ENCODE results near the gene NPEPPS. TPM values are rescaled to one million over a fixed set of nuclear protein-coding genes. Genes with fewer than 3 reads are reported as not detected.

Gene NPEPPS
- total and polyA plus RNA-seq, 7 donors = 42.8 to 164 (median 89.2) TPM

DNA sequence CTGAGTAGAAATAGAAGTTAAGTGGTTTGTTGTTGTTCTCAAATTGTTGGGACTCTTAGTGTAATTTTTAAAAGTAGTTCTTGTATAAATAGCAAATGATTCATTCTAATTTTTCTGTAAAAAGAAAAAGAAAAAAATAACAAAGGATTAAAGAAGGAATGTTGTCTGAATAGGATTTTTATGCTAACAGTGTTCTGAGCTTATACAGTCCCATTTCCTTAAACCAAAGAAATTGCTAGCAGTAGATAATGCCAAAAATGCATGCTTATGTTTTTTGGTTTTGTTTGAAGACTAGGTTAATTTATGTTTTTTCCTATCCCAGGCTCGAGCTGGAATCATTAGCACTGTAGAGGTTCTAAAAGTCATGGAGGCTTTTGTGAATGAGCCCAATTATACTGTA is 74.1 kb downstream of the NPEPPS start:
- H3K36me3 ChIP-seq = peaks cover 10 to 82% (median 31%) of the 10 kb centered on the region in 4 donors
- no peak overlapping the region for H3K4me3 ChIP-seq
- H3K9me3 ChIP-seq = no peaks in the 10 kb centered on the region
- intact Hi-C loops (cut with DNase I) = no loop called here
- DNase-seq = no peak
- peak overlapping the region in 1 of 4 donors; percentile 25 for H3K27ac ChIP-seq
- H3K27me3 ChIP-seq = no peaks in the 10 kb centered on the region
- TF ChIP-seq CTCF (IDR thresholded peaks at IDR 0.05) = no peak
- peaks cover 0 to 7% (median 4%) of the 10 kb centered on the region in 4 donors for H3K4me1 ChIP-seq
- 62 to 74% methylated on average over 1 of the region's 1 CpG for WGBS, 2 donors

- Histone ChIP-seq H3K27me3 (no peaks in the 10 kb centered on the region), H3K9me3 (no peaks in the 10 kb centered on the region), H3K27ac (no peak overlapping the region), H3K4me1 (peaks cover 0 to 7% (median 4%) of the 10 kb centered on the region in 4 donors), H3K4me3 (no peak overlapping the region), H3K36me3 (peaks cover 0 to 63% (median 17%) of the 10 kb centered on the region in 4 donors)
- no peak for DNase-seq
- no peak for TF ChIP-seq POLR2AphosphoS5 (IDR thresholded peaks at IDR 0.05)
- TF ChIP-seq CTCF (IDR thresholded peaks at IDR 0.05) = no peak
- no peak for TF ChIP-seq POLR2A (IDR thresholded peaks at IDR 0.05)
- no peak for TF ChIP-seq EP300 (IDR thresholded peaks at IDR 0.05)
- WGBS, 2 donors = 93 to 97% methylated on average over 3 of the region's 3 CpGs
- intact Hi-C loops (cut with DNase I) = no loop called here
Measured at GRCh38 chr17:47607481-47607880, 76.6 kb downstream of the NPEPPS start.

DNA sequence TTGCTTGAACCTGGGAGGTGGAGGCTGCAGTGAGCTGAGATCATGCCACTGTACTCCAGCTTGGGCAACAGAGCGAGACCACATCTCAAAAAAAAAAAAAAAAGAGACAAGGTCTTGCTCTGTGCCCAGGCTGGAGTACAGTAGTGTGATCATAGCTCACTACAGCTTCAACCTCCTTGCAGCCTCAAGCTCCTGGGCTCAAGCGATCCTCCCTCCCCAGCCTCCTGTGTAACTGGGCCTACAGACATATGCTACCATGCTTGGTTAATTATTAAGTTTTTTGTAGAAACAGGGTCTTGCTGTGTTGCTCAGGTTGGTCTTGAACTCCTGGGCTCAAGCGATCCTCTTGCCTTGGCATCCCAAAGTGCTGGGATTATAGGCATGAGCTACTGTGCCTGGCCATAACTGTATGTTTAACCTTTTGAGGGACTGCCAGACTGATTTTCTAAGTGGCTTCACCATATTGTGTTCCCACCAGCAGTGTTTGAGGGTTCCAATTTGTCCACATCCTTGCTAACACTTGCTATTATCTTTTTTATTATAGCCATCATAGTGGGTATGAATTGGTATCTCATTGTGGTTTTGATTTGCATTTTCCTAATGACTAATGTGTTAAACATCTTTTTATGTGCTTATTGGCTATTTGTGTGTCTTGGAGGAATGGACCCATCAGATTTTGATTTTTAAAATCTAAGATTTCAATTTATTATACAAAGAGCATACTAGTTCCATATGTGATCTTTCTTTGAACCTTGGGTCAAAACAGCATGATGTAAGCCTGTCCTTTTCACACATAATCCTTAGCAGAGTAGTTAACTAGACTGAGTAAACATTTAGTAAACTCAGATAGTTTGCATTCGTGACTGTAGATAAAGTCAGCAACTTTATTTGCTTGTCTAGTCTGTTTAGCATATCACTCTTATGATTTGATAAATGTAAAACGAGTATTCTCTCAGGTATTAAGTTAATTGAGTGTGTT is 80.8 kb downstream of the NPEPPS start:
- H3K27ac ChIP-seq = no peak overlapping the region
- peaks cover 0 to 6% (median 0%) of the 10 kb centered on the region in 4 donors for H3K4me1 ChIP-seq
- no peak overlapping the region for H3K4me3 ChIP-seq
- no peaks in the 10 kb centered on the region for H3K27me3 ChIP-seq
- DNase-seq = no peak
- 66 to 87% methylated on average over 5 of the region's 5 CpGs for WGBS, 2 donors
- TF ChIP-seq EP300 (IDR thresholded peaks at IDR 0.05) = no peak
- H3K9me3 ChIP-seq = no peaks in the 10 kb centered on the region
- intact Hi-C loops (cut with DNase I) = loop anchor here (10.0 kb wide), 1 partner anchor 287 kb away; the partner anchor contains the start of gene EFCAB13
- peaks cover 0 to 57% (median 9%) of the 10 kb centered on the region in 4 donors for H3K36me3 ChIP-seq

- 78 to 80% methylated on average over 8 of the region's 8 CpGs for WGBS, 2 donors
- TF ChIP-seq CTCF (IDR thresholded peaks at IDR 0.05) = peak; percentile 36 to 75 (median 68)
- TF ChIP-seq POLR2A (IDR thresholded peaks at IDR 0.05) = no peak
- peak in 1 of 4 donors; percentile 30 for TF ChIP-seq POLR2AphosphoS5 (IDR thresholded peaks at IDR 0.05)
- TF ChIP-seq EP300 (IDR thresholded peaks at IDR 0.05) = no peak
- Histone ChIP-seq H3K4me3 (no peak overlapping the region), H3K27ac (peak overlapping the region in 1 of 4 donors; percentile 16), H3K27me3 (no peaks in the 10 kb centered on the region), H3K9me3 (no peaks in the 10 kb centered on the region), H3K4me1 (peaks cover 0 to 24% (median 9%) of the 10 kb centered on the region in 4 donors), H3K36me3 (peaks cover 0 to 71% (median 22%) of the 10 kb centered on the region in 4 donors)
- intact Hi-C loops (cut with DNase I) = loop anchor here (5.0 to 10.0 kb wide), 2 partner anchors 114 to 291 kb away; partner anchors contain the start of gene EFCAB13
- no peak for DNase-seq
Measured at GRCh38 chr17:47615766-47616424, 85.0 kb downstream of the NPEPPS start.

DNA sequence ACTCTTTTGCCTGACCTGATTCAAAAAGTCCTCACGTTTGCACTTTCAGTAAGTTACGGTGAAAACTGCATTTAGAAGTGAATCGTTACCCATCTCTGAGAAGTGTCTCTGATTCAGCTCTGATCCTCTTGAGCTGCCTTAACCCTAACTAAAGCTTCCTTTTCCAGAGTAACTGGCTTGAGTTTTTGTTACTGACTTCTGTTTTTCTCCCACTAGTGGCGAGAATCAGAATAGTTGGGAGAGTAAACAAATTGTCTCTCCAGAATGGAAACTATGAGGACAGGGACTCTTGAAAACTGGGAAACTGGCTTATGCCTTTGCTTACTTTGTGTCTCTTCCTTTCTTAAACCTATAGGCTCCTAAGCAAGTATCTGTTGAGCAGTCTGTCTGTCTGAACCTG is 87.5 kb downstream of the NPEPPS start:
- WGBS, 2 donors = 61 to 73% methylated on average over 4 of the region's 4 CpGs
- Histone ChIP-seq H3K36me3 (peaks cover 0 to 60% (median 17%) of the 10 kb centered on the region in 4 donors), H3K4me3 (no peak overlapping the region), H3K27ac (peak overlapping the region in 3 of 4 donors; percentile 8 to 73 (median 40)), H3K9me3 (no peaks in the 10 kb centered on the region), H3K4me1 (peaks cover 0 to 49% (median 30%) of the 10 kb centered on the region in 4 donors), H3K27me3 (no peaks in the 10 kb centered on the region)
- TF ChIP-seq EP300 (IDR thresholded peaks at IDR 0.05) (no peak), CTCF (IDR thresholded peaks at IDR 0.05) (peak in 3 of 4 experiments; percentile 19 to 26 (median 25))
- no peak for DNase-seq
- intact Hi-C loops (cut with DNase I) = loop anchor here (5.0 to 10.0 kb wide), 2 partner anchors 116 to 294 kb away; partner anchors contain the start of gene EFCAB13
